ENCODE data around the gene ACSL6.

ACSL6 gene, protein sequence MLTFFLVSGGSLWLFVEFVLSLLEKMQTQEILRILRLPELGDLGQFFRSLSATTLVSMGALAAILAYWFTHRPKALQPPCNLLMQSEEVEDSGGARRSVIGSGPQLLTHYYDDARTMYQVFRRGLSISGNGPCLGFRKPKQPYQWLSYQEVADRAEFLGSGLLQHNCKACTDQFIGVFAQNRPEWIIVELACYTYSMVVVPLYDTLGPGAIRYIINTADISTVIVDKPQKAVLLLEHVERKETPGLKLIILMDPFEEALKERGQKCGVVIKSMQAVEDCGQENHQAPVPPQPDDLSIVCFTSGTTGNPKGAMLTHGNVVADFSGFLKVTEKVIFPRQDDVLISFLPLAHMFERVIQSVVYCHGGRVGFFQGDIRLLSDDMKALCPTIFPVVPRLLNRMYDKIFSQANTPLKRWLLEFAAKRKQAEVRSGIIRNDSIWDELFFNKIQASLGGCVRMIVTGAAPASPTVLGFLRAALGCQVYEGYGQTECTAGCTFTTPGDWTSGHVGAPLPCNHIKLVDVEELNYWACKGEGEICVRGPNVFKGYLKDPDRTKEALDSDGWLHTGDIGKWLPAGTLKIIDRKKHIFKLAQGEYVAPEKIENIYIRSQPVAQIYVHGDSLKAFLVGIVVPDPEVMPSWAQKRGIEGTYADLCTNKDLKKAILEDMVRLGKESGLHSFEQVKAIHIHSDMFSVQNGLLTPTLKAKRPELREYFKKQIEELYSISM

DNA sequence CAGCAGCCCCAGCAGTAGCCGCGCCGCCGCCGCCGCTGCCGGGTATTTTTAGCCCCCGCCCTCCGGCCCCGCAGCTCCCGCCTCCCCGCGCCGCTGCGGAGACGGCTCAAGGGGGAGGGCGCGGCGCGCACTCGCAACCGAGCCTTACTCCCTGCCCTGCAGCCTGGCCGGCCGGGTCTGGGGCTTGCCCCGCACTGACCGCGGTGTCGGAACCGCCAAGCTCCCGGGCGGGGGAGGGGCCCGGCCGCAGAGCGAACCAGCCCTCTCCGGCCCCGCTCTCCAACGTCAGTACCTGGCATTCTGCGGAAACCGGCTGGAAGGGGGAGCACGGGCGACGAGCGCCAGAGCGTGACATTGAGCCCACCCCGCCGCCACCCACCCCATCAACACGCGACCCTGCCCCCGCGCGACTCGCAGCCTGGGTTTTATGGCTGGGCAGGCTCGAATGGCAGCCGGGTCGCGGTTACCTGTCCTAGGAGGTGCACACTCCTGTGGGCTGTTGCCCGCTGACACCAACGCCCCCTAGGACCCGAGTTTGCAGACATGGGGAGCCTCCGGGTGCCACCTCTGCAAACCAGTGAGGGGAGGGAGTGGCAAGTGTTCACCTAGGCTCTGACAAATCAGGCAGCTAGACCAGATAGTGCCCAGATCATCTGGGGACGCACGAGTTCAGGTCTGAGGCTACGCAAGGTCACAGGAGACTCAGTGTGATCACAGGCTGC is at the start of gene ACSL6:
TSS of gene ACSL6 (minus strand) at position 37 of the 722 bp plus-strand sequence. CDS start 105 bp downstream, outside the sequence.
- peak; percentile 63 for DNase-seq

DNA sequence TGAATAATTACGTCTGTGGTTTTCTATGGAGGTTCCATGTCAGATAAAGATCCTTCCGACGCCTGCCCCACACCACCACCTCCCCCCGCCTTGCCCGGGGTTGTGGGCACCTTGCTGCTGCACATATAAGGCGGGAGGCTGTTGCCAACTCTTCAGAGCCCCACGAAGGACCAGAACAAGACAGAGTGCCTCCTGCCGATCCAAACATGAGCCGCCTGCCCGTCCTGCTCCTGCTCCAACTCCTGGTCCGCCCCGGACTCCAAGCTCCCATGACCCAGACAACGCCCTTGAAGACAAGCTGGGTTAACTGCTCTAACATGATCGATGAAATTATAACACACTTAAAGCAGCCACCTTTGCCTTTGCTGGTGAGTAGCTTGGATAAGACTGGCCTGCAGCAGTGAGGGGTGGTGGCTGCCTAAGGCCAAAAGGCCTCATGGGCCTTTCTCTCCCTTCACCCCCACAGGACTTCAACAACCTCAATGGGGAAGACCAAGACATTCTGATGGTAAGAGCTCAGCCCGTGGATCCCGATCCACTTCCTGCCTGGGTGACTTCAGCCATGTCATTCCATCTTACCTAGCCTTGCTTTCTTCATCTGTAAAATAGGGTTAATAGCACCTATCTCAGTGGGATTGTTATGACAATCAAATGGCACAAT is 49.2 kb upstream of the ACSL6 start, which contains the start of gene IL3:
TSS of gene IL3 (plus strand) at position 155 of the 661 bp plus-strand sequence. CDS start at position 207, 52 bp downstream.
- DNase-seq: no peak

DNA sequence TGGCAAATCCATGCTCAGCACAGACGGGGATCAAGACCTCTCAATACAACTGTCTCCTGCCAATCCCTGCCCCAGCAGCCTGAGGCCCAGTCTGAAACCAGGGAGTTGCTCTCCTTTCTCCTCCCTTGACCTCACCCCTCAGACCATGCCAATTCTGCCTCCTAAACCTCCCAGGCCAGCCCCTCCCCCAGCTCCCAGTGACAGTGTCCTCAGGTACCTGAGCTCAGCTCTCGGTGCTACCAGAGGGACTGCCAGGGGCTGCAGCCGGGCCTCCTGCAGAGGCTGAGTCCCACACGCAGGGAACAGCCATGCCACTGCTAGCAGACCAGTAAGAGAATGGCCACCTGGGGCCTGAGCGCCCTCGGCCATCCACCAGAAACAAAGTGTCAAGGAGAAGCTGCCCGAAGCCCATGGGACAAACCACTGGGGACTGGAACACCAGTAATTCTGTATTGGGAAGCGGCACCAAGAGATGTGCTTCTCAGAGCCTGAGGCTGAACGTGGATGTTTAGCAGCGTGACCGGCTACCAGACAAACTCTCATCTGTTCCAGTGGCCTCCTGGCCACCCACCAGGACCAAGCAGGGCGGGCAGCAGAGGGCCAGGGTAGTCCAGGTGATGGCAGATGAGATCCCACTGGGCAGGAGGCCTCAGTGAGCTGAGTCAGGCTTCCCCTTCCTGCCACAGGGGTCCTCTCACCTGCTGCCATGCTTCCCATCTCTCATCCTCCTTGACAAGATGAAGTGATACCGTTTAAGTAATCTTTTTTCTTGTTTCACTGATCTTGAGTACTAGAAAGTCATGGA is 48.4 kb upstream of the ACSL6 start:
- no peak for DNase-seq

DNA sequence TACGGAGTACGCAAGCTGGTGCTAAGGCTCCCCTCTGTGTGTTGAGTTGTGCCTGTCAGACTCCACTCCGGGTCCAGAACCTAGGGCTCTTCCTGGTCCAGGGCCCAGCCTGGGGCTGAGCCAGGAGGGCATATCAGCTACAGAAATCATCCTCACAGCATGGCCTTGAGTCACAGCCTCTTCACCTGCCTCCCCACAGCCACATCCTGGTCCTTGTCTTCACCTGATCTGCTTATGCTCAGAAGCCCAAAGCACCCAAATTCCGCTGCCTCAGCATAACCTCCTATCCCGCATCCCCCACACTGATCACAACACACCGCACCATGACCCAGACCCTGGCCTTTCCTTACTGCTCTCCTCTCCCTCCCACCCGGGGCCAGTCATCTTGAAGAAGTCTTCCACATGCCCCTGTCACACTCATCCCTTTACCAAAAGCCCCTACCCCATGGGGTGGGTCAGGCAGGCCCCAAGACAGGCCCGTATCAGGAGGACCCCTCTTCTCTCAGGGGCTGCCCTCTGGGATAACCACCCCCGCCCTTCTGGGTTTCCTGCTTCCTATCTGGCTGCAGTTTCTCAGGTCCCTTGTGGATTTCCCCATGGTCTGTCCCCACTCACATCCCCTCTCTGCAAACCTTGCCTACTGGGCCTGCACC is 47.7 kb upstream of the ACSL6 start:
- no peak for DNase-seq

DNA sequence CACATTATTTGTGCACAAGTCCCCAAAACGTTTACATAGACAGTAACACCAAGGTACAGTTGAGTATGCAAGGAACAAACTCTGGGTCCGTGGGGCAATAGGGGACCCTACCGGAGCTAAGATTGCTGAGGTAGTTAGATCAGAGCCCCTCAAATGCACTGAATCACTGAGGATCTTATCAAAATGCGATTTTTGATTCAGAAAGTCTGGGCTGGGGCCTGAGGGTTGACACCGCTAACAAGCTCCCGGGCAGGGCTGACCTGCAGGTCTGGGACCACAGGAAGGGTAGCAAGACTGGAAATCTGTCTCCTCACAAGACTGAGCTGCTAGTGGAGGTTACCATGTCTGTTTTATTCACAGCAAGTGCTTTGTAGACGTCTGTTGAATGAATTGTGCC is 47.2 kb upstream of the ACSL6 start:
- no peak for DNase-seq

DNA sequence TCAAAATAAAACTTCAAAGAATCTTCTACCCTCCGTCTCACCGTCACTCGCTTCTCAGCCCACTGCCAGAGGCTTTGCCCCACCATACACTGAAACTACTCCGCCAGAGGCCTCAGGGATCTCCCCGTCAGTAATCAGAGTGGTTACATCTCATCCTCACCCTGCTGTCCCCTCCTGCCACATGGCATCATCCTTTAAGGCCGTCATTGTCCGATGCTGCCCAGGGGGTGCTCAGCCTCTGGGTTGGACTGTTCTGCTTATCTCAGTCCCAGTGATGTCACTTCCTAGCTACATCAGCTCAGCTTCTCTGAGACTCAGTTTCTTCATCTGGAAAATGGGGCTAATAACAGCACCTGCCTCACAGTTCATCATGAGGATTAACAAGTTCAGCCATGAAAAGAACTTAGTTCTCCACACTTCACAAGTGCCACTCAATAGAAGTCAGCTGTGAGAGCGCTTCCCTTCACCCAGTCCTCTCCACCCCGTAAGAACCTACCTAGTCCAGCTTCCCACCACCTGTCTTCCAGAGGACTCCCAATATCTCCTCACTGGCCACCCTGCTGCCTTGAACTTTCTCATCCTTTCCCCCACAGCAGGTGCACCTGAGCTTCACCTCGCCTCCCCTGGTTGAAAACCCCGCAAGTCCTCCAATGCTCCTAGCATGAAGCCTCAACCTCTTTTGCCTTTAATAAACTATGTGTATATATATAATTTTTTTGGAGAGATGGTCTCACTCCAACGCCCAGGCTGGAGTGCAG is 46.2 kb upstream of the ACSL6 start:
- DNase-seq: no peak

DNA sequence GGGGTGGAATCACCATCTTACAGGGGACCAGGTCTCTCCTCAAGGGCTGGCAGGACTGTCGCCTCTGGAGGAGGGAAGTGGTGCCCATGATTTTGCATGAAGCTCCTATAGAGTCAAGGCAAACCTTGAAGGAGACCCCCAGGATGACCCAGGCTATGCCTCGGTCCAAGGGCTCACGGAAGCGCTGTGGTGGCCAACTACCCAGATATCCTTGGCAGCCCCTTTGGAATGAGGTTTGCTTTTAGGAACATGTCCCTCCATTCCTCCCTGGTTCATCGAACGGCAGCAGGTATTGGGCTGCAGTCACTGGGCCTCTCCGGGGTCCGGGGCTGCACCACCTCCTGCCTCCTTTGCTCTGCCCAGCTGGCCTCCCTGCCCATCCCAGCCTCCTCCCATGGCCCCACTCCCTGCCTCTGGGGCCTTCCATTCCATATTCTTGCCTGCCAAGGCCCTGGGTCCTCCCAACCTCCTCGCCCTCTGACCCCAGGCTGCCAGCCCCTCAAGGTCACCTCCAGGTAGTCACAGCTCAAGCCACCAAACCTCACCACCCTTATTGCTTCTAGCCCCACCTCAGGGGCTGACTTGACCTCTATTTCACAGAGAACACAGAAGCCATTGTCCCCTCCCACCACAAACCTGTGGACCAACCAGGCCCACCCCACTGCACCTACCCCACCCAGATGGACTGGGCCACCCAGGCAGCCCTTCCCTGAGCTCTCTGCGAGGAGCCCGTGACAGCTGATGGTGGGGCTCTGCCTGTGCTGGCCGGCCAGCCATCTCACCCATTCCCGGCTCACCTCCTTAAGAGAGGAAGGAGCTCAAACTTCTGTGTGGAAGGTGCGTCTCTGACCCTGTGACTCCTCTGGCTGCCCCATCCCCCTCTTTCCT is 45.4 kb upstream of the ACSL6 start:
- no peak for DNase-seq

DNA sequence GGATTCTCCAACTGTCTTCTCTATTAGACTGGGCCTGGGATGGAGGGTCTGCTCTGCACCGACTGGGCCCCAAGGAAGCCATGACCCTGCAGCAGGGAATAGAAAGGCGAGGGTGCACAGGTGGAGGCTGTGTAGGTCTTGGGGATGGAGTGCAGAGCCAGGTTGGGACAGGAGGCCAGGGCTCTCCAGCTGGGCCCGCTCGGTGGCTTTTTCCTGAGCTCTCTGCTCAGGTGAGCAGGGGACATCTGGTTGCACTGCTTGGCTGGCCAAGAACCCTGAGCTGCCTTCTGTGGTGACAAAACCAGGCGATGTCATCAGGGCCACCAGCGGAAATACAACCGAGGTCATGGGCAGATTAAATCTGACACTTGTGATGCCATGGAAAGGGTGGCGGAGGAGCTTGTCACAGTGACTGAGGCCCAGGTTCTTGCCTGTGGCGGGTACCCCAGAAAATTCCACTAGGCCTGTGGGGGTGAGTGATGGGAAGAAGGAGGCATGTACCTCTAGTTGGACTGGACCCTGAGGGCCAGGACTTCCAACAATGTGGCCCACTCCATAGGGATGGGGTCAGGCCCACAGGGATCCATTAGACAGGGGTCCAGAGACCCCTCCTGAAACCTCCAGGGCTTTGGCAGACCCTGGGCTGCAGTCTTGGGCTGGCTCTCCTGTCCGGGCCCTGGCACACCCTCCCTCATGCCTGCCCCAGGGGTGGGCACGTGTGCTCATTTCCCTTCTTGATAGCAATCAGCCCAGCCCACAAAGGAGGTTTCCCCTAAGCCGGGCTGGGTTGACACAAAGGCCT is 44.6 kb upstream of the ACSL6 start:
- no peak for DNase-seq

DNA sequence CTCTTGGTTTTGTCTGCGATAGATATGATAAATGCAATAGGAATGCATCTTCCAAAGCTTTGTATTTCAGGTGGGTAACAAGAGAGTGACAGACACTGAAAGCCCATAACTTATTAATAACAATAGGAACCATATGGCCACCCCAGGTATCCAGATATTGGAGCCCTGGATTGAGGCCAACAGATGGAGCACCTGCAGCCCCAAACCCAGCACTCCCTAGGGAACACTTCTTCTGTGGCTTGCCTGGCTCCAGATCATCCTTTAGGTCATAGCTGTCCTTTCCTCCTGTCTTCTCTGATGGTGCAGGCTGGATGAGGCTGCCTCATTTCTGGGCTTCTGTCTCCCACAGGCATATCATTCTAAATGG is 44.0 kb upstream of the ACSL6 start:
- no peak for DNase-seq

DNA sequence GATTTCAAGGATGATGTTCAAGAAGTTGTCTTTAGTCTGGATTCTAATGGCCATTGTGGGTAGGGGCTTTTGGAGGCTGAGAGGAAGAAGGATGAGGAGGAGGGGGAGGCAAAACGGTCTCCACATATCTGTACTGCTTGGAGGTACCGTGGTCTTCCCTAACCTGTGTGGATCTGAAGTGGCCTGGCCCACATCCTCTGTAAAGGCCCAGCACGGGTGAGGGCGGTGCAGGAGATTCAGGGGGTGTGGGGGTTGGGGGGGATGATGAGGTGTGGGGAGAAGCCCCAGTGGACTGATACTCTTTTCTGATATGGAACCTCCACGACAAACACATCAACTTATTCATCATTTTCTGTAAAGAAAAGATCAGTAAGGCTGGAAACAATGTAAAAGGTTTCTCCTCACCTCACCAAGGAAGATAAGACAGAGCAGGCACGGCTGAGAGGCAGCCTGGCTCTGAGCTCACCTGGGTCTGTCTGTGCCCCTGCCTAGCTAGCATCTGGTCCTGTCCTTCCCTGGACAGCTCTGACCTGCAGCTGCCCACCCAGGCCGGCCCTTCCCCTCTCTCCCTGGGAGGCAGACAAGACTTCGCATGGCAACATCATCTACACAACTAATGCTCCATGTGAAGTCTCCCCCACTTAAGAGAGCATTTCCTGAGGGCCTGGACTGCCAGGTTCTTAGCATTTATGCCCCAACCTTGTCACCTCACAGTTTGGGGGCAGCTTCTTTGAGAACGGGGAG is 43.4 kb upstream of the ACSL6 start:
- no peak for DNase-seq

DNA sequence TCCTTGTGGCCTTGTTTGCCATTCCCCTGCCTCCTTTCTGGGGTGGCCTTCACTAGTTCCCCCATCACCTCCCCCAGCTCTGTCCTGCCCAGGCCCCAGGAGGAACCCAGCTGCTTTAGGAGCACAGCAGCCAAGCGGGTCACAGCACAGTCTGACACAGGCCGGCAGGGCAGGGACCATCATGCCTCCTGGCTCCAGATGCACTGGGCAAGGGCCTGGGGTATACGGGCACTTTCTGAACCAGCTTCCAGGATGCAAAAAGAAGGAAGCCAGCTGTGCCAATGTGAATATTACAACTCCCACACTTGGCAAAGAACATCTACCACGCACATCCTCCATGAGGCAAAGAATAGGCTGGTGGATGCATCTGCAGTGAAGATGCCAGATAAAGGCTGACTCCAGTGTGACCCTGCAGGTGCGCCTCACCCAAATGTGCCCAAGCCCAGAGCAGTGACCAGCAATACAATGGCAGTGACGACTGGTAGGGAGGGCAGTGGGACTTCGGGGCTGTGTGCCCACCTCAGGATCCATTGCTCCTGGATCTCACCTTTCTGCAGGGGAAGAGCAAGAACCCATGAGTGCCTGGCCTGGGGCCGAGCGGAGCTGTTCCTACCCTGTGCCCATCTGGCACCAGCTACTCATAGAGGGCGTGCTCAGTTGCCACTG is 42.7 kb upstream of the ACSL6 start:
- no peak for DNase-seq

DNA sequence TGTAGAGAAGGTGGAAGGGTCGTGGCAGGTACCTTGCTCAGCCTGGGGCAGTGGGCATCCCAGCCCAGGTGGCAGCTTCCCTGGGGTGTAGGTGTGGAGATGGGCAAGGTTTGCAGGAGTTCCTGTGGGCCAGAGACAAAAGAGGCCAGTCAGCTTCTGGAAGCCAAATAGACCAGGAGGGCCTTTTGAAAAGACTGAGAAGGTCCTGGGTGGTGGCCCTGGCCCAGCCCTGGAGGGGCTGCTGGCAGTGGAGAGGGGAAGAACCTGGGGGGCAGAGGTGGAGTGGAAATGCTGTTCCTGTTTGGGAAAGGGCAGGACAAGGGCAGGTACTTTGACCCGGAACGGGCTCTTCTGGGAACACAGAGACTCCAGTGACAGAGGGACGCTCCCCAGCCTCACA is 42.0 kb upstream of the ACSL6 start:
- no peak for DNase-seq

DNA sequence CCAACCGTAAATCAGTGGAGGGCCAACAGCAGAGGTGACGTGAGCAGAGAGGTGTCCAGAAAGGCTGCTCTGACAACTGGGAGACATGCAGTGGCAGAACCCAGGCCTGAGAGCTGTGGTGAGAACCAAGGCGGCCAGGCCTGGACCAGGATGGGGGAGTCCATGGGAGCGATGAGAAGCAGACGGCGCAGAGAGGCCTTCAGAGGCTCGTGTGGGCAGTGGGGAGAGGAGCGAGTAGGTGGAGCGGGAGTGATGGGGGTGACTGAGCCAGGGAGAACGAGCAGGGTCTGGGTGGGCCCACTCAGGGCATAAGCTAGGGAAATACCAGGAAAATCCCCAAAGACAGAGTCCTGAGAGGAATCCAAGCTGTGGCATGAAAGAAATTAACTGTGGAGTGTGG is 41.1 kb upstream of the ACSL6 start:
- DNase-seq: no peak

DNA sequence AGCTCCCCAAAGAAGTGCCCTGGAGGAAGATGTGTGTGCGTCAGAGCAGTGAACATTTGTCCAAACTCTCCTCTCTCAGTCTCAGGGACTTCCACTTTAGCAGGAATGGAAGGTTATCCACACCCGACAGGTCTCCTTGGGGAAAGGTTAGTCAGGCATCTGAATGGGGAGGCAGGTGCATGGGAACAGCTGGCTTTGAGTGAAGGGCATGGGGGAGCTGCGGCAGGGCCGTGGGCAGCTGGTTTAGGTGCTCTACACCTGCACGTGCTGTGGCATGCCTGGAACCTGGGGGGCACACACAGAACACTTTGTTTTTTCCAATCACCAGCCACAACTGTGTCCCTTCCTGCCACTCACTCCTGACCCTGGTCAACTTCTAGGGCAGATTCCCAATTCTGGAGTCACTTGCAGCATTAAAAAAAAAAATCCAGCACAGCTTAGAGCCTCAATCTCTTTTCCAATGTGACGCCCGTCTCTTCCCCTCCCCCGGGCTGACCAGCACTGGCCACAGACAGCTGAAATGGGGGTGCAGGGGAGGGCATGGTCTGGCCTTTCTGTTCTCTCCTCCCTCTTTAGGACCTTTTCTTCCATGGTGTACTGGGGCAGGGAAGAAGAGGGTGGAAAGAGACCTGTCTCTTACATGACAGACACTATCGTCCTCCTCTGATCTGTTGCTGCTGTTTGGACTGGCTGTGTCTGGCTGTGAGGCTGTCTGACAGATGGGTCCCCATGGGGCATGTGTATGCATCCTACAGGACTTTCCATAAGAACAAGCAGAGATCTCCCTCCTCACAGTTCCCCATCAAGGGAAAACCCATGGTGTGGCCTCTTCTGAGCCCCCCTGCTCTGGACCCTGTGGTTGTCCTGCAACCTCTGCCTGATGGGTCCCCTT is 39.4 kb upstream of the ACSL6 start:
- no peak for DNase-seq

DNA sequence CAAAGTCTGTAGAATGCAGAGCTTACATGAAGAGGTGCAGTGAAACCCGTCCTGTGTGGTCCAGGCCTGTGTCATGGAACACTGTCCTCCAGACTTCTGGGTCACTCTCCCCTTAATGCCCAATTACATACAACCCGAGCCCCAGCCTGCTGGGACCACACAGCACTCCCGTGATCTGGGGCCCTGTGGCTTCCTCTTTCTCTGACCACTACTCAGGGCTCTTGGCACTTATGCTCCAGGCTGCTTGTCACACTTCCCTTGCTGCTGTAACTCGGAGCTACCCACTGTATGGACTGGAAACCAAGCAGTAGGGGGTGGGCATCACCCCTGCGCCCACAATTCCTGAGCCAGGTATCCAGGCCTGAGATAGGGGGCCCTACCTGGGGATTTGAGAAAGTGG is 38.7 kb upstream of the ACSL6 start:
- DNase-seq: no peak

DNA sequence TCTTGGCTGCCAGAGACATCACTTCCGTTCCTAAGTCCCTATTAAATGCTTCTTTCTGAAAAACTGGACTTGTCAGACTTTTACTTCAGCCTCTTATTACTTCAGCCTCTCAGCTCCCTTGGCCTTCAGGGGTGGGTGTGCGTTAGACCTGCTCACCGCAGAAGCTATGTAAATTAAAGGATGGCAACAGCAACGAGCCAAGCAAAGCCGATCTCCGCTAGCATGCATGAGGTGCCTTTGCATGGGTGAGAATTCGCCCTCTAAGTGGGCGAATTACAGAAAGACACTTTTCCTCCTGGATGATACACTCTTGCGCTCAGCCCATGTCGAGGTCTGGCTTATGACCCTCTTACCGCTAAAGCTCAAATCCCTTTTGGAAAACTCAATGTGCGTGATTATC is 38.1 kb upstream of the ACSL6 start:
- no peak for DNase-seq

DNA sequence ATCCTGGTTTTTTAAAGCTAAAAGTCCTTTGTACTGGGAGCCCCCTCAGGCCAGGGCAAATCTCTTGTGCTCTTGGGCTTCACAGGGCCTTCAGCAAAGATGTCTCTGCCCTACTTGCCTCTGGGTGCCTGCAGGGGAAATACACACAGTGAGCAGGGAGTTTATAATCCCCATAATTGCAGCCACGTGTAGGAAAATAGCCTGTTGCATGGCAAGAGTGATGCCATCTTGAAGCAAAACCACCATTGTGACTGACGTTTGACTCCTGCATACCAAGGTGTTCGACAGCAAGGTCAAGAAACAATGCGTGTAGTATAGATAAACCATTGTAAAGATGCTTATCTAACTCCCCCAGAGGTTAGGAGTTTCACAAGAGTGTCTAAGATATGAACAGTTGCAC is 37.6 kb upstream of the ACSL6 start:
- no peak for DNase-seq

All from eye (tissue), 1 donor.